HepG2 (cell line): ENCODE data around the gene LRRC45. TPM values are rescaled to one million over a fixed set of nuclear protein-coding genes. Genes with fewer than 3 reads are reported as not detected.

Experiments used
- BORCS8-MEF2B ChIP-seq: sonication (generic); formaldehyde crosslinking; IDR thresholded peaks from 2 replicates; pipeline ENCODE4 v1.8.0; 2022; ENCODE audit warnings: mild to moderate bottlenecking, missing genetic modification reagents
- CBX2 ChIP-seq, 2 experiments: fragments of 200-600 bp in 1 of 2; sonication (generic); formaldehyde crosslinking in 1 of 2; IDR thresholded peaks; 2 replicates each; pipeline versions ENCODE4 v1.7.0 to v1.8.1; 2018 to 2022; ENCODE audit warnings: low read depth in 2 of 2, low read length in 1 of 2, mild to moderate bottlenecking in 1 of 2, missing genetic modification reagents in 1 of 2
- CHD2 ChIP-seq: IDR thresholded peaks from 2 replicates; pipeline ENCODE4 v1.6.1; 2011; ENCODE audit warnings: low read depth, low read length, improper control_type of control experiment
- GABPA ChIP-seq, 2 experiments: IDR thresholded peaks; 2 replicates each; pipeline ENCODE4 v1.6.1; 2011 to 2016; ENCODE audit warnings: low read depth in 2 of 2, low read length in 1 of 2, missing biosample characterization in 1 of 2, missing genetic modification characterization in 1 of 2
- GTF3A ChIP-seq: sonication (generic); formaldehyde crosslinking; conservative IDR thresholded peaks from 2 replicates; pipeline ENCODE4 v1.4.0; 2020; ENCODE audit warnings: mild to moderate bottlenecking, missing genetic modification reagents
- MAFF ChIP-seq: IDR thresholded peaks from 2 replicates; pipeline ENCODE4 v1.6.1; 2011; ENCODE audit warnings: low read depth, low read length, improper control_type of control experiment
- MLLT10 ChIP-seq: sonication (generic); formaldehyde crosslinking; IDR thresholded peaks from 2 replicates; pipeline ENCODE4 v1.4.0; 2020; ENCODE audit warnings: missing genetic modification reagents
- NFIB ChIP-seq: sonication (generic); formaldehyde crosslinking; IDR thresholded peaks from 2 replicates; pipeline ENCODE4 v1.9.0; 2021; ENCODE audit warnings: missing genetic modification reagents, mild to moderate bottlenecking, borderline replicate concordance
- NPAS2 ChIP-seq: sonication (generic); formaldehyde crosslinking; IDR thresholded peaks from 2 replicates; pipeline ENCODE4 v1.8.0; 2022; ENCODE audit warnings: mild to moderate bottlenecking, missing genetic modification reagents, borderline replicate concordance
- NR2C2 ChIP-seq: sonication (generic); formaldehyde crosslinking; IDR thresholded peaks from 2 replicates; pipeline ENCODE4 v1.4.0; 2020; ENCODE audit warnings: missing genetic modification reagents, mild to moderate bottlenecking, moderate library complexity, borderline replicate concordance
- PHF21A ChIP-seq: sonication (generic); formaldehyde crosslinking; IDR thresholded peaks from 2 replicates; pipeline ENCODE4 v1.5.0; 2020; ENCODE audit warnings: mild to moderate bottlenecking, missing genetic modification reagents
- TBX2 ChIP-seq: sonication (generic); formaldehyde crosslinking; IDR thresholded peaks from 2 replicates; pipeline ENCODE4 v1.5.0; 2020; ENCODE audit warnings: missing genetic modification reagents, mild to moderate bottlenecking, borderline replicate concordance
- U2AF1 ChIP-seq: fragments of 200-400 bp; formaldehyde crosslinking; optimal IDR thresholded peaks from 2 replicates; pipeline ENCODE3; 2017; ENCODE audit warnings: mild to moderate bottlenecking, low read depth, low read length
- ZBTB42 ChIP-seq: sonication (generic); formaldehyde crosslinking; IDR thresholded peaks from 2 replicates; pipeline ENCODE4 v1.5.0; 2020; ENCODE audit warnings: mild to moderate bottlenecking, missing genetic modification reagents
- ZNF317 ChIP-seq: sonication (generic); formaldehyde crosslinking; IDR thresholded peaks from 2 replicates; pipeline ENCODE4 v1.5.0; 2020; ENCODE audit warnings: mild to moderate bottlenecking, missing genetic modification reagents
- ZNF34 ChIP-seq: sonication (generic); formaldehyde crosslinking; IDR thresholded peaks from 2 replicates; pipeline ENCODE4 v1.4.0; 2020; ENCODE audit warnings: mild to moderate bottlenecking, missing genetic modification reagents, borderline replicate concordance
- ZNF350 ChIP-seq: sonication (generic); formaldehyde crosslinking; IDR thresholded peaks from 2 replicates; pipeline ENCODE4 v1.4.0; 2020; ENCODE audit warnings: mild to moderate bottlenecking, low read depth, missing genetic modification reagents, borderline replicate concordance
- ZNF530 ChIP-seq: sonication (generic); formaldehyde crosslinking; IDR thresholded peaks from 2 replicates; pipeline ENCODE4 v1.5.0; 2020; ENCODE audit warnings: low read depth, mild to moderate bottlenecking, missing genetic modification reagents
- ZNF589 ChIP-seq: sonication (generic); formaldehyde crosslinking; conservative IDR thresholded peaks from 2 replicates; pipeline ENCODE4 v1.8.0; 2022; ENCODE audit warnings: mild to moderate bottlenecking, moderate library complexity, missing genetic modification reagents
- ZNF790 ChIP-seq: sonication (generic); formaldehyde crosslinking; IDR thresholded peaks from 2 replicates; pipeline ENCODE4 v1.8.0; 2022; ENCODE audit warnings: missing genetic modification reagents, mild to moderate bottlenecking, borderline replicate concordance
- polyA plus RNA-seq, 8 experiments: library from polyadenylated mRNA; depleted of rRNA in 3 of 8; stranded (reverse) in 7 of 8; unstranded in 1 of 8; fragments of >200 nt; fragmentation: Illumina TruSeq in 4 of 8; extraction: Trizol in 4 of 8; gene quantifications; 2 replicates each; pipeline versions ENCODE4 v1.2.1 to v1.2.3, GENCODE V29; 2011 to 2016; ENCODE audit warnings: low read depth in 4 of 8, missing spikeins in 1 of 8, mixed read lengths in 1 of 8; ENCODE audit not compliant: insufficient read depth in 1 of 8
- total RNA-seq, 5 experiments: library from RNA; depleted of rRNA; stranded (reverse); fragments of >200 nt; fragmentation: Illumina TruSeq; extraction: Trizol; gene quantifications; 2 replicates each; pipeline ENCODE4 v1.2.3, GENCODE V29; 2016; ENCODE audit warnings: low read depth in 1 of 5
- TF ChIP-seq, protein P1 (sequence below): sonication (generic); formaldehyde crosslinking; IDR thresholded peaks from 2 replicates; pipeline ENCODE4 v1.5.0; 2020; ENCODE audit warnings: mild to moderate bottlenecking, missing genetic modification reagents
- TF ChIP-seq, protein P2 (sequence below): sonication (generic); formaldehyde crosslinking; IDR thresholded peaks from 2 replicates; pipeline ENCODE4 v1.4.0; 2020; ENCODE audit warnings: mild to moderate bottlenecking, low read depth, missing genetic modification reagents
- TF ChIP-seq, protein P3 (sequence below): fragments of 450-650 bp; IDR thresholded peaks from 2 replicates; pipeline ENCODE4 v1.6.1; 2017
- TF ChIP-seq, protein P4 (sequence below): sonication (generic); formaldehyde crosslinking; IDR thresholded peaks from 2 replicates; pipeline ENCODE4 v1.8.0; 2022; ENCODE audit warnings: mild to moderate bottlenecking, missing genetic modification reagents, moderate library complexity

The LRRC45 gene
- total and polyA plus RNA-seq, 2 of the 13 experiments (the other 11 are each of a cell fraction or from before 2014, with no cell fraction given): 11.6 to 48.1 TPM

DNA sequence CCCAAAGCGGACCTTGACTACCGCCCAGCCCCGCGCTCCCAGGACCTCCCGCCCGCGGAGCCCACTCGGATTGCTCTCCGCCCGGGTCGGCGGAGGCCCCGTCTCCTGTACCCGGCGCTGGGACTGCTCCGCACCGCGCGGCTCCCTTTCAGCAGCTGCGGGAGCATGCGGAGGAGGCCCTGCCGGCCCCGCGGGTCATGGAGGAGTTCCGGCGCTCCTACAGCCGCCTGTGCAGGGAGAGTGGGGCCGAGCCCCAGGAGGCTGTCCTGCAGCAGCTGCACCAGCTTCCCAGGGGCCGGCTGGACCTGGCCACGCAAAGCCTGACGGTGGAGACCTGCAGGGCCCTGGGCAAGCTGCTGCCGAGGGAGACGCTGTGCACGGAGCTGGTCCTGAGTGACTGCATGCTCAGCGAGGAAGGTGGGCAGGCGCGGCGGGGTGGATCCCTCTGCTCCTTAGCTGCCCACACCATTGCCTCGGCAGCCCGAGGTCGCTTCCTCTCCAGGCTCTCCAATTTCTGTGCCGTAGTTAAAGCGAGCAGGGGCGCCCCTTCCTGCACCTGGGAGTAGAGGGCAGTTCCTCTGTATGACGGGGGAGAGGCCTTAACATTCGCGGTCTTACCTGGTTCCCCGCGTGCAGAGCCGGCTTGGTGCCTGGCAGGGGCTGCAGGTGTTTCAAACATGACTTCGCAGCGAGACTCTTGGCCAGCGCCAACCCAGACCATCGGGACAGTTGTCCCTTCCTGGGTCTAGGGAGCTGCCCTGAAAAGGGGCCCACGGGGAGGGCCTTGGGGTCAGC lies 539 bp downstream of the LRRC45 start (continued):
- TF ChIP-seq, protein P1, sequence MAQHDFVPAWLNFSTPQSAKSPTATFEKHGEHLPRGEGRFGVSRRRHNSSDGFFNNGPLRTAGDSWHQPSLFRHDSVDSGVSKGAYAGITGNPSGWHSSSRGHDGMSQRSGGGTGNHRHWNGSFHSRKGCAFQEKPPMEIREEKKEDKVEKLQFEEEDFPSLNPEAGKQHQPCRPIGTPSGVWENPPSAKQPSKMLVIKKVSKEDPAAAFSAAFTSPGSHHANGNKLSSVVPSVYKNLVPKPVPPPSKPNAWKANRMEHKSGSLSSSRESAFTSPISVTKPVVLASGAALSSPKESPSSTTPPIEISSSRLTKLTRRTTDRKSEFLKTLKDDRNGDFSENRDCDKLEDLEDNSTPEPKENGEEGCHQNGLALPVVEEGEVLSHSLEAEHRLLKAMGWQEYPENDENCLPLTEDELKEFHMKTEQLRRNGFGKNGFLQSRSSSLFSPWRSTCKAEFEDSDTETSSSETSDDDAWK: no peak
- TF ChIP-seq NPAS2 (CRISPR knock-in tag): peak; percentile 90; the same call in 1 of the 2 replicates
- no peak for TF ChIP-seq ZNF530 (CRISPR knock-in tag)
- no peak for TF ChIP-seq MLLT10 (CRISPR knock-in tag)
- TF ChIP-seq GABPA (IDR thresholded peaks at IDR 0.05; ENCODE audit: low read depth, low read length): no peak
- no peak for TF ChIP-seq GABPA (CRISPR knock-in tag; IDR thresholded peaks at IDR 0.05; ENCODE audit: low read depth)
- TF ChIP-seq ZNF34 (CRISPR knock-in tag): no peak
- TF ChIP-seq NFIB: 0 out of 2 replicates have a peak, but pooled peaks have one; percentile 68
- TF ChIP-seq NR2C2 (CRISPR knock-in tag): no peak; the same call in 1 of the 2 replicates
- peak; percentile 85 for TF ChIP-seq BORCS8-MEF2B (CRISPR knock-in tag)
- no peak for TF ChIP-seq ZNF350 (CRISPR knock-in tag)
- no peak for TF ChIP-seq PHF21A (CRISPR knock-in tag)
- TF ChIP-seq ZNF790 (CRISPR knock-in tag): no peak
- TF ChIP-seq MAFF: no peak
- TF ChIP-seq, protein P2, sequence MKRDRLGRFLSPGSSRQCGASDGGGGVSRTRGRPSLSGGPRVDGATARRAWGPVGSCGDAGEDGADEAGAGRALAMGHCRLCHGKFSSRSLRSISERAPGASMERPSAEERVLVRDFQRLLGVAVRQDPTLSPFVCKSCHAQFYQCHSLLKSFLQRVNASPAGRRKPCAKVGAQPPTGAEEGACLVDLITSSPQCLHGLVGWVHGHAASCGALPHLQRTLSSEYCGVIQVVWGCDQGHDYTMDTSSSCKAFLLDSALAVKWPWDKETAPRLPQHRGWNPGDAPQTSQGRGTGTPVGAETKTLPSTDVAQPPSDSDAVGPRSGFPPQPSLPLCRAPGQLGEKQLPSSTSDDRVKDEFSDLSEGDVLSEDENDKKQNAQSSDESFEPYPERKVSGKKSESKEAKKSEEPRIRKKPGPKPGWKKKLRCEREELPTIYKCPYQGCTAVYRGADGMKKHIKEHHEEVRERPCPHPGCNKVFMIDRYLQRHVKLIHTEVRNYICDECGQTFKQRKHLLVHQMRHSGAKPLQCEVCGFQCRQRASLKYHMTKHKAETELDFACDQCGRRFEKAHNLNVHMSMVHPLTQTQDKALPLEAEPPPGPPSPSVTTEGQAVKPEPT (CRISPR knock-in tag): peak; percentile 67; the same call in 1 of the 2 replicates
- no peak for TF ChIP-seq CHD2
- peak; percentile 56; the same call in 1 of the 2 replicates for TF ChIP-seq ZNF589
- no peak for TF ChIP-seq ZNF317 (CRISPR knock-in tag)
- peak; percentile 93 for TF ChIP-seq U2AF1
- TF ChIP-seq, protein P3, sequence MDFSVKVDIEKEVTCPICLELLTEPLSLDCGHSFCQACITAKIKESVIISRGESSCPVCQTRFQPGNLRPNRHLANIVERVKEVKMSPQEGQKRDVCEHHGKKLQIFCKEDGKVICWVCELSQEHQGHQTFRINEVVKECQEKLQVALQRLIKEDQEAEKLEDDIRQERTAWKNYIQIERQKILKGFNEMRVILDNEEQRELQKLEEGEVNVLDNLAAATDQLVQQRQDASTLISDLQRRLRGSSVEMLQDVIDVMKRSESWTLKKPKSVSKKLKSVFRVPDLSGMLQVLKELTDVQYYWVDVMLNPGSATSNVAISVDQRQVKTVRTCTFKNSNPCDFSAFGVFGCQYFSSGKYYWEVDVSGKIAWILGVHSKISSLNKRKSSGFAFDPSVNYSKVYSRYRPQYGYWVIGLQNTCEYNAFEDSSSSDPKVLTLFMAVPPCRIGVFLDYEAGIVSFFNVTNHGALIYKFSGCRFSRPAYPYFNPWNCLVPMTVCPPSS: no peak
- no peak for TF ChIP-seq ZBTB42 (CRISPR knock-in tag)
- no peak for TF ChIP-seq CBX2 (IDR thresholded peaks at IDR 0.05; ENCODE audit: low read depth, low read length)
- TF ChIP-seq CBX2 (CRISPR knock-in tag; IDR thresholded peaks at IDR 0.05; ENCODE audit: low read depth): no peak
- TF ChIP-seq, protein P4, sequence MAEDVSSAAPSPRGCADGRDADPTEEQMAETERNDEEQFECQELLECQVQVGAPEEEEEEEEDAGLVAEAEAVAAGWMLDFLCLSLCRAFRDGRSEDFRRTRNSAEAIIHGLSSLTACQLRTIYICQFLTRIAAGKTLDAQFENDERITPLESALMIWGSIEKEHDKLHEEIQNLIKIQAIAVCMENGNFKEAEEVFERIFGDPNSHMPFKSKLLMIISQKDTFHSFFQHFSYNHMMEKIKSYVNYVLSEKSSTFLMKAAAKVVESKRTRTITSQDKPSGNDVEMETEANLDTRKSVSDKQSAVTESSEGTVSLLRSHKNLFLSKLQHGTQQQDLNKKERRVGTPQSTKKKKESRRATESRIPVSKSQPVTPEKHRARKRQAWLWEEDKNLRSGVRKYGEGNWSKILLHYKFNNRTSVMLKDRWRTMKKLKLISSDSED: no peak
- TF ChIP-seq TBX2 (CRISPR knock-in tag): peak; percentile 47; the same call in 1 of the 2 replicates
- no peak for TF ChIP-seq GTF3A (CRISPR knock-in tag)
